Endodermal cell (in vitro differentiated cells): ENCODE data around the gene PRXL2B. TPM values are rescaled to one million over a fixed set of nuclear protein-coding genes. Genes with fewer than 3 reads are reported as not detected.
"Not testable (repeated sequence)": the region's sequence is repeated elsewhere in the genome, so short reads cannot be mapped to it uniquely, and the experiment has no call there.

Experiments
- DNase-seq: peaks from one replicate; pipeline ENCODE4 v3.0.0-alpha.2; 2017
- H3K27ac ChIP-seq: 2 replicates; pipeline ENCODE4 v1.5.1; 2013; ENCODE audit warnings: mild to moderate bottlenecking, low read depth, low read length, moderate library complexity
- H3K27me3 ChIP-seq: 2 replicates; pipeline ENCODE4 v1.6.1; 2013; ENCODE audit warnings: mild to moderate bottlenecking, low read length, moderate library complexity; ENCODE audit not compliant: insufficient read depth, control insufficient read depth, poor library complexity, severe bottlenecking
- H3K36me3 ChIP-seq: 2 replicates; pipeline ENCODE4 v1.7.0; 2013; ENCODE audit warnings: mild to moderate bottlenecking, low read length, moderate library complexity; ENCODE audit not compliant: control insufficient read depth, insufficient read depth
- H3K4me1 ChIP-seq: one replicate; pipeline ENCODE4 v1.7.0; 2013; ENCODE audit warnings: low read length; ENCODE audit not compliant: control insufficient read depth, insufficient read depth
- H3K4me3 ChIP-seq: 2 replicates; pipeline ENCODE4 v1.5.1; 2013; ENCODE audit warnings: mild to moderate bottlenecking, low read length, moderate library complexity
- H3K9ac ChIP-seq: 2 replicates; pipeline ENCODE4 v1.6.1; 2013; ENCODE audit warnings: mild to moderate bottlenecking, low read length, moderate library complexity; ENCODE audit not compliant: poor library complexity, severe bottlenecking; ENCODE audit errors: extremely low read depth
- H3K9me3 ChIP-seq: 2 replicates; pipeline ENCODE4 v1.6.1; 2013; ENCODE audit warnings: mild to moderate bottlenecking, low read length, moderate library complexity; ENCODE audit not compliant: control insufficient read depth
- H3K27ac Mint-ChIP-seq: 2 replicates; pipeline ENCODE4 v1.8.0; 2020; ENCODE audit warnings: mixed read lengths
- H3K27me3 Mint-ChIP-seq: 2 replicates; pipeline ENCODE4 v1.8.0; 2021; ENCODE audit warnings: mild to moderate bottlenecking, mixed read lengths; ENCODE audit not compliant: insufficient read depth
- H3K36me3 Mint-ChIP-seq: 2 replicates; pipeline ENCODE4 v1.8.0; 2020; ENCODE audit warnings: low read depth, mixed read lengths
- H3K4me1 Mint-ChIP-seq: 2 replicates; pipeline ENCODE4 v1.8.0; 2020; ENCODE audit warnings: mixed read lengths
- H3K4me3 Mint-ChIP-seq: 2 replicates; pipeline ENCODE4 v1.8.0; 2020; ENCODE audit warnings: mild to moderate bottlenecking, moderate library complexity, mixed read lengths
- H3K9me3 Mint-ChIP-seq: 2 replicates; pipeline ENCODE4 v1.8.0; 2020; ENCODE audit warnings: mild to moderate bottlenecking, mixed read lengths
- WGBS, 2 experiments: methylation state at CpG; one replicate each; pipeline versions ENCODE4 v1.1.5 to v1.1.7; 2013; ENCODE audit warnings: missing lambda C conversion rate in 2 of 2, mixed read lengths in 1 of 2; ENCODE audit not compliant: insufficient coverage in 1 of 2, insufficient read length in 1 of 2; 5-methylcytosine and 5-hydroxymethylcytosine counted together
- total RNA-seq, 2 donors: library from RNA; stranded (reverse); fragmentation: NEBNext Ultra II Directional in 1 of 2; extraction: Animal tissue kit (Norgen Biotek cat#: 25700) in 1 of 2; gene quantifications; 2 replicates in 1 of 2; 3 replicates in 1 of 2; pipeline ENCODE4 v1.2.1, GENCODE V29; 2021
- TF ChIP-seq, protein P1 (sequence below): fragments of 200-600 bp; sonication (generic); conservative IDR thresholded peaks from 2 replicates; pipeline ENCODE4 v1.5.0; 2021; ENCODE audit warnings: antibody characterized with exemption, mild to moderate bottlenecking

Gene PRXL2B
- total RNA-seq, 2 donors from 2014 or later = 33.4 to 34.4 TPM

DNA sequence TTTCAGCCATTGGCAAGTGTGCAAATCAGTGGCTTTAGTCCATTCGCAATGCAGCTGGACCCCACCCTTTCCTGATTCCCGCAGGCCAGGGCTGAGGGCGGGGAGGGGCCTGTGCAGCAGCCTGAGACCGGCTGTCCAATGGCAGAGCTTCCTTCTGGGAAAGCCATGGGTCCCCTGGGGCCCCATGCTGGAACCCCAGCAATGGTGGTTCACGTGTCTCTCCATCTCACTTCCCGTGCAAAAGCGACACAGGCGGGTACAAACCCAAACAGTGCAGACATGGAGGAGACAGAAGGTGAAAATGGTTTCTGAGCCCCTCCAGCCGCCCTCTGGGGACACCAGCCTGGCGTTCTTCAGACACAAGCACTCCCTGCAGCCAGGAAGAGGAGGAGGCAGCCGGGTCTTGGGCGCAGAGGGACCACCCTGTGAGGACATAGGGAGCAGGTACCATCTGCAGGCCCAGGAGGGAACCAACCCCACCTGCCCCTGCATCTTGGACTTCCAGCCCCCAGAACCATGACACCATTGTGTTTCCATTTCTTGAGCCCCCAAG lies 36.2 kb upstream of the PRXL2B start:
- not testable (repeated sequence) for H3K4me1 Mint-ChIP-seq, H3K9ac ChIP-seq, H3K4me1 ChIP-seq, H3K27ac Mint-ChIP-seq, H3K27ac ChIP-seq, H3K4me3 ChIP-seq, DNase-seq, H3K27me3 Mint-ChIP-seq, H3K9me3 Mint-ChIP-seq, H3K9me3 ChIP-seq, H3K4me3 Mint-ChIP-seq, H3K36me3 Mint-ChIP-seq, H3K36me3 ChIP-seq, H3K27me3 ChIP-seq
- 84 to 100% methylated on average over 2 to 10 of the region's 12 CpGs for WGBS, 2 experiments

GRCh38 chr1:2551544-2551943 lies 35.0 kb upstream of the PRXL2B start:
- H3K4me1 Mint-ChIP-seq, H3K36me3 ChIP-seq, H3K4me3 Mint-ChIP-seq, H3K9ac ChIP-seq, H3K9me3 ChIP-seq, H3K27ac Mint-ChIP-seq, H3K27me3 Mint-ChIP-seq, H3K27me3 ChIP-seq, H3K4me3 ChIP-seq, H3K36me3 Mint-ChIP-seq, H3K9me3 Mint-ChIP-seq, H3K27ac ChIP-seq, DNase-seq, H3K4me1 ChIP-seq: not testable (repeated sequence)
- 94 to 97% methylated on average over 5 to 9 of the region's 9 CpGs for WGBS, 2 experiments

GRCh38 chr1:2552189-2552588 lies 34.4 kb upstream of the PRXL2B start:
- Mint-ChIP-seq H3K27ac (no peak overlapping the region), H3K27me3 (no peaks in the 10 kb centered on the region), H3K36me3 (no peaks in the 10 kb centered on the region), H3K4me1 (peaks cover 4% of the 10 kb centered on the region), H3K9me3 (no peaks in the 10 kb centered on the region), H3K4me3 (no peak overlapping the region)
- H3K27ac ChIP-seq = no peak overlapping the region
- TF ChIP-seq, protein P1, sequence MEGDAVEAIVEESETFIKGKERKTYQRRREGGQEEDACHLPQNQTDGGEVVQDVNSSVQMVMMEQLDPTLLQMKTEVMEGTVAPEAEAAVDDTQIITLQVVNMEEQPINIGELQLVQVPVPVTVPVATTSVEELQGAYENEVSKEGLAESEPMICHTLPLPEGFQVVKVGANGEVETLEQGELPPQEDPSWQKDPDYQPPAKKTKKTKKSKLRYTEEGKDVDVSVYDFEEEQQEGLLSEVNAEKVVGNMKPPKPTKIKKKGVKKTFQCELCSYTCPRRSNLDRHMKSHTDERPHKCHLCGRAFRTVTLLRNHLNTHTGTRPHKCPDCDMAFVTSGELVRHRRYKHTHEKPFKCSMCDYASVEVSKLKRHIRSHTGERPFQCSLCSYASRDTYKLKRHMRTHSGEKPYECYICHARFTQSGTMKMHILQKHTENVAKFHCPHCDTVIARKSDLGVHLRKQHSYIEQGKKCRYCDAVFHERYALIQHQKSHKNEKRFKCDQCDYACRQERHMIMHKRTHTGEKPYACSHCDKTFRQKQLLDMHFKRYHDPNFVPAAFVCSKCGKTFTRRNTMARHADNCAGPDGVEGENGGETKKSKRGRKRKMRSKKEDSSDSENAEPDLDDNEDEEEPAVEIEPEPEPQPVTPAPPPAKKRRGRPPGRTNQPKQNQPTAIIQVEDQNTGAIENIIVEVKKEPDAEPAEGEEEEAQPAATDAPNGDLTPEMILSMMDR = no peak
- no peak overlapping the region for H3K9ac ChIP-seq
- DNase-seq = no peak
- H3K36me3 ChIP-seq = no peaks in the 10 kb centered on the region
- no peaks in the 10 kb centered on the region for H3K4me1 ChIP-seq
- no peaks in the 10 kb centered on the region for H3K27me3 ChIP-seq
- no peaks in the 10 kb centered on the region for H3K9me3 ChIP-seq
- no peak overlapping the region for H3K4me3 ChIP-seq
- WGBS, 2 experiments = 96 to 97% methylated on average over 18 to 24 of the region's 26 CpGs

GRCh38 chr1:2553076-2553475 lies 33.5 kb upstream of the PRXL2B start:
- H3K36me3 ChIP-seq, H3K9me3 Mint-ChIP-seq, H3K27me3 Mint-ChIP-seq, DNase-seq, H3K36me3 Mint-ChIP-seq, H3K27ac Mint-ChIP-seq, H3K27me3 ChIP-seq, H3K27ac ChIP-seq, H3K4me3 ChIP-seq, H3K4me1 ChIP-seq, H3K4me1 Mint-ChIP-seq, H3K9ac ChIP-seq, H3K9me3 ChIP-seq, H3K4me3 Mint-ChIP-seq: not testable (repeated sequence)
- WGBS, 2 experiments = 84 to 87% methylated on average over 5 to 7 of the region's 9 CpGs
